ENCODE data around the gene MAP4K4. TPM values are rescaled to one million over a fixed set of nuclear protein-coding genes. Genes with fewer than 3 reads are reported as not detected.

Gene MAP4K4
- total RNA-seq, 2 donors from 2014 or later, result 26.8 to 30.7 TPM

DNA sequence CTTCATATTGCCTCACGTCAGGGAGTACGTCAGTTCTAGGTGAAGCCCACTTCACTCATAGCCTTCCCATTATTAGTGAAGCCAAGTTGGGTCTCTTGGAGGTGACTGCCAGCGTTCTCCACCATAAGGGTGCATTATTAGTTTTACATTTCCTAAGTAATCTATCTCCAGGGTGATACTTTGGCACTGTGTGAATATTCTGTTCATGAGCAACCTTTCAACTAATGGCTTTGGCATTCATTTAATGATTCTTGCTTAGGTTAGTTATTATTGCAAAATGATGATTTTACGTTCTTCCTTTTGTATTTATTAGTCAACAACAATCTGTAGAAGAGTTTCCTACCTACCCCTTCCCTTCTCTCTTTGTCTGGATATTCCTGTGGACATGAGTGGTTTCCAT, 97.5 kb downstream of the MAP4K4 start:
- Histone ChIP-seq H3K36me3 (no peaks in the 10 kb centered on the region), H3K27ac (no peak overlapping the region), H3K9ac (ENCODE audit: low read depth in 2 of 2, low read length in 2 of 2) (no peak overlapping the region), H3K9me3 (no peaks in the 10 kb centered on the region), H3K27me3 (no peaks in the 10 kb centered on the region), H3K4me3 (no peak overlapping the region), H3K4me1 (no peaks in the 10 kb centered on the region)
- intact Hi-C loops (cut with DNase I), result no loop called here
- DNase-seq, result no peak
- TF ChIP-seq CTCF (IDR thresholded peaks at IDR 0.05), result no peak

DNA sequence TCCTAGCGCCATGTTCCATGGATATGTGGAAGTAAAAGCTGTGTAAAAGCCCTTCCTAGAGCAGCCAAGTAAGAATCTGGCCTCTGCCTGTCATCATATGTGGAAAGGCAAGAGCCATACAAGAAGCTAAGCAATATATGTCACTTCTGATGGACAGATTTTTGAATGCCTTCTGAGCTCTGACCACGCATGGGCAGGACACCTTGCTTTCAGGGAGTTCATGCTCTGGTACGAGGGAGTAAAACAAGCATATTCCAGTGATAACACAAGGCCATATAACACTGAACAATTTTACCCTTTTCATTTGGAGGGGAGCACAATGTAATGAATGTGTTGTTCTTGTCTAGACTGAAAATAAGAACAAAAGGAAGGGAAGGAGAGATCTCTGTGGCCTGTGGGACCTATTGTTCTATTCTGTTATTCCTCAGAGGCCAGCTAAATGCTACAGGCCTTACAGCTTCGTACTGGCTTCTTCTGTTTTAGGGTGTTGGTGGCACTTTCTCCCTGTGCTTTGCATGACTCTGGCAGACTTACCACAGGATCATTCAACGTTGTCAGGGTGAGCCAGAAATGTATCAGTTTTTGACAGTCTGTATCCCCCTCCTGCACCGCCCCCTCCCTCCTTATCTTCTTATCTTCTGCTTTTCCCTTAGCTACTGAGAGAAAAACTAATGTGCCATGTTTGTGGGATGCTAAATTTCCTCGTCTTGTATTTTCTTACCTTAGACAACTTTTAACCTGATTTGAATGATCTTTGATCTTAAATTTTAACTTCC, 99.5 kb downstream of the MAP4K4 start:
- no peak for DNase-seq
- H3K27me3 ChIP-seq, result no peaks in the 10 kb centered on the region
- no peak overlapping the region for H3K27ac ChIP-seq
- no peaks in the 10 kb centered on the region for H3K4me1 ChIP-seq
- no peaks in the 10 kb centered on the region for H3K36me3 ChIP-seq
- no peak overlapping the region for H3K9ac ChIP-seq (ENCODE audit: low read depth in 2 of 2, low read length in 2 of 2)
- H3K4me3 ChIP-seq, result no peak overlapping the region
- H3K9me3 ChIP-seq, result no peaks in the 10 kb centered on the region
- intact Hi-C loops (cut with DNase I), result no loop called here
- no peak for TF ChIP-seq CTCF (IDR thresholded peaks at IDR 0.05)

GRCh38 chr2:101801496-101801895, 104.0 kb downstream of the MAP4K4 start:
- no peak overlapping the region for H3K9ac ChIP-seq (ENCODE audit: low read depth in 2 of 2, low read length in 2 of 2)
- H3K4me3 ChIP-seq, result no peak overlapping the region
- no peak for DNase-seq
- H3K9me3 ChIP-seq, result no peaks in the 10 kb centered on the region
- H3K4me1 ChIP-seq, result no peaks in the 10 kb centered on the region
- no peaks in the 10 kb centered on the region for H3K27me3 ChIP-seq
- TF ChIP-seq CTCF (IDR thresholded peaks at IDR 0.05), result no peak
- no peaks in the 10 kb centered on the region for H3K36me3 ChIP-seq
- intact Hi-C loops (cut with DNase I), result no loop called here
- no peak overlapping the region for H3K27ac ChIP-seq

DNA sequence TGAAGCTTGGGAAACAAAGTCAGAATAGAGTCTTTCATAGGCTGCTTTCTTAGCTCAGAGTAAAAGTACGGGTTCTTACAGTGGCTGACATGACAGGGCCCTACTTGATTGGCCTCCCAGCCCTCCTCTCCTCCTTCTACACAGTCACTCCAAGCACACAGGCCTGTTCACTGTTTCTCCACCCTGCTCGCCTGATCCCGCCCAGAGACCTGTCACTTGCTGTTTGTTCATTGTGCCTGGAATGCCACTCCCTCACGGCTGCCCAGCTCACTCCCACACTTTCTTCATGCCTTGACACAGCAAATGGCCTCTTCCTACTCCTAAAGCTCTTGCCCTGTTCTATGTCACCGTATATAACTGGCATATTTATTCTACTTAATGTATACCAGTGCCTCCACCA, 104.8 kb downstream of the MAP4K4 start:
- intact Hi-C loops (cut with DNase I), result no loop called here
- Histone ChIP-seq H3K4me3 (no peak overlapping the region), H3K27ac (no peak overlapping the region), H3K9ac (ENCODE audit: low read depth in 2 of 2, low read length in 2 of 2) (no peak overlapping the region), H3K36me3 (no peaks in the 10 kb centered on the region), H3K27me3 (no peaks in the 10 kb centered on the region), H3K9me3 (no peaks in the 10 kb centered on the region), H3K4me1 (no peaks in the 10 kb centered on the region)
- TF ChIP-seq CTCF (IDR thresholded peaks at IDR 0.05), result no peak
- peak; percentile 70 for DNase-seq

DNA sequence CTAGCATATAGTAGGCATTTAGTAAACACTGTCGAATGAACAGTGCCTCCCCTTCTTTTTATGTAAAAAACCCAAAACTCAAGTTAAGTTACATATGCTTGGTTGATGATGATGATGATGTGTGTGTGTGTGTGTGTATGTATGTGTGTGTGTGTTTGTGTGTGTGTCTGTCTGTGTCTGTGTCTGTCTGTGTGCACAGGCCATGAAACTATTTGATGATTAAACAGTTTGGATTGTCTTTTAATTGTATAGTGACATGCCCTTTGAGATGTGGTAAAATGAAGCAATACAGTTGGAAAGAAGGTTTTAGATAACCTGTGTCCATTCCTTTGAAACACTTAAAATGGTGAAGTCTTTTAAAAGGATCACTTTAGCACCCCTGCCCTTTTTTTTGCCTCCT, 105.6 kb downstream of the MAP4K4 start:
- no peak for TF ChIP-seq CTCF (IDR thresholded peaks at IDR 0.05)
- H3K9ac ChIP-seq (ENCODE audit: low read depth in 2 of 2, low read length in 2 of 2), result no peak overlapping the region
- DNase-seq, result no peak
- H3K27ac ChIP-seq, result no peak overlapping the region
- H3K27me3 ChIP-seq, result no peaks in the 10 kb centered on the region
- H3K9me3 ChIP-seq, result no peaks in the 10 kb centered on the region
- H3K4me3 ChIP-seq, result no peak overlapping the region
- intact Hi-C loops (cut with DNase I), result no loop called here
- H3K36me3 ChIP-seq, result no peaks in the 10 kb centered on the region
- H3K4me1 ChIP-seq, result no peaks in the 10 kb centered on the region
